ENCODE results near the gene NRCAM.

- TF ChIP-seq CTCF (IDR thresholded peaks at IDR 0.05) (no peak), EZH2 (IDR thresholded peaks at IDR 0.05; ENCODE audit: borderline replicate concordance, insufficient read depth, low read depth, low read length, poor library complexity, severe bottlenecking) (no peak)
These were observed 356.5 kb downstream of the NRCAM start for GRCh38 chr7:108099713-108100112.

Data from B cell (primary cell).